HCT116 (cell line): Measurements from ENCODE around the gene METTL25B. TPM values are rescaled to one million over a fixed set of nuclear protein-coding genes. Genes with fewer than 3 reads are reported as not detected.

Experiments
- ATAC-seq: fragments of 200-7000 bp; cut with Tn5 transposase; 2 replicates; pipeline ENCODE4 v1.9.1; 2020; ENCODE audit warnings: mild to moderate bottlenecking, moderate library complexity
- BruUV-seq: library from RNA; stranded (reverse); fragments of 400-500 nt; replicated peaks from 2 replicates; lab custom pipeline; 2021; lab: Mats Ljungman, UMichigan
- CTCF ChIA-PET: fragments of 300-600 bp; sonication (Branson Sonifier 250); formaldehyde crosslinking; loops from one replicate; lab custom pipeline; 2021; ENCODE audit warnings: antibody characterized with exemption; lab: Charles Lee
- POLR2A ChIA-PET: fragments of 300-600, 350-600 bp; sonication (Branson Sonifier 250); formaldehyde crosslinking; loops from one replicate; lab custom pipeline; 2021; ENCODE audit warnings: antibody characterized with exemption; lab: Charles Lee
- RAD21 ChIA-PET, 2 experiments: fragments of 300-600 bp; sonication (Branson Sonifier 250); formaldehyde crosslinking; loops; one replicate each; lab custom pipeline; 2023; ENCODE audit warnings: low total read pairs in 2 of 2; ENCODE audit not compliant: uncharacterized antibody in 2 of 2, unreplicated experiment in 2 of 2, low non-redundant PET in 1 of 2; lab: Charles Lee
- DNase-seq: peaks from one replicate; pipeline ENCODE4 v3.0.0-alpha.2; 2010; ENCODE audit warnings: low read depth, low spot score
- H2AFZ ChIP-seq: fragments of 200-600 bp; shearing (Covaris generic), sonication (generic); 2 replicates; pipeline ENCODE4 v1.6.1; 2017; ENCODE audit warnings: low read depth, mixed run types, mixed read lengths, antibody characterized with exemption, low read length; ENCODE audit not compliant: poor library complexity, severe bottlenecking
- H3K27ac ChIP-seq: 2 replicates; pipeline ENCODE4 v1.5.1; 2012; ENCODE audit warnings: low read depth, low read length
- H3K27me3 ChIP-seq: fragments of 200-600 bp; sonication (generic); 2 replicates; pipeline ENCODE4 v1.6.1; 2016; ENCODE audit warnings: mixed run types, low read length, mixed read lengths; ENCODE audit not compliant: insufficient read depth
- H3K36me3 ChIP-seq, 2 experiments: fragments of 200-500 bp in 1 of 2; fragments of 200-600 bp in 1 of 2; sonication (Bioruptor generic) in 1 of 2; sonication (generic) in 1 of 2; 2 replicates each; pipeline versions ENCODE4 v1.5.1 to v1.6.1; 2014 to 2016; ENCODE audit warnings: low read length in 2 of 2, inconsistent platforms in 1 of 2, mixed read lengths in 1 of 2, mixed run types in 1 of 2; ENCODE audit not compliant: insufficient read depth in 2 of 2, control insufficient read depth in 1 of 2
- H3K4me1 ChIP-seq, 2 experiments: fragments of 200-600 bp in 1 of 2; sonication (generic) in 1 of 2; 2 replicates each; pipeline versions ENCODE4 v1.5.1 to v1.6.1; 2012 to 2017; ENCODE audit warnings: low read length in 2 of 2, inconsistent platforms in 1 of 2, mild to moderate bottlenecking in 1 of 2, mixed read lengths in 1 of 2, mixed run types in 1 of 2, moderate library complexity in 1 of 2; ENCODE audit not compliant: insufficient read depth in 2 of 2, control insufficient read depth in 1 of 2
- H3K4me2 ChIP-seq: fragments of 200-600 bp; sonication (generic); 2 replicates; pipeline ENCODE4 v1.6.1; 2017; ENCODE audit warnings: mixed run types, low read length, mixed read lengths
- H3K4me3 ChIP-seq, 2 experiments: fragments of 200-600 bp in 1 of 2; sonication (generic) in 1 of 2; replicated peaks in 1 of 2; 2 replicates each; pipeline ENCODE4 v1.5.1; 2011 to 2016; ENCODE audit warnings: low read length in 2 of 2, control low read depth in 1 of 2, low read depth in 1 of 2, mild to moderate bottlenecking in 1 of 2, mixed read lengths in 1 of 2, mixed run types in 1 of 2
- H3K79me2 ChIP-seq: fragments of 200-600 bp; sonication (generic); 2 replicates; pipeline ENCODE4 v1.6.1; 2017; ENCODE audit warnings: mild to moderate bottlenecking, mixed run types, low read length, moderate library complexity, mixed read lengths; ENCODE audit not compliant: insufficient read depth
- H3K9ac ChIP-seq: fragments of 200-600 bp; sonication (generic); 2 replicates; pipeline ENCODE4 v1.6.1; 2016; ENCODE audit warnings: low read length, mixed read lengths
- H3K9me2 ChIP-seq: fragments of 200-600 bp; sonication (generic), shearing (Covaris generic); 2 replicates; pipeline ENCODE4 v1.6.1; 2017; ENCODE audit warnings: mixed run types, mild to moderate bottlenecking, moderate library complexity; ENCODE audit not compliant: insufficient read depth
- H3K9me3 ChIP-seq, 2 experiments: fragments of 200-500 bp in 1 of 2; fragments of 200-600 bp in 1 of 2; sonication (Bioruptor generic) in 1 of 2; sonication (generic) in 1 of 2; 2 replicates each; pipeline ENCODE4 v1.6.1; 2014 to 2017; ENCODE audit warnings: low read length in 2 of 2, mixed read lengths in 2 of 2, inconsistent platforms in 1 of 2, low read depth in 1 of 2, mild to moderate bottlenecking in 1 of 2, mixed run types in 1 of 2, moderate library complexity in 1 of 2; ENCODE audit not compliant: control insufficient read depth in 1 of 2, insufficient read depth in 1 of 2
- H4K20me1 ChIP-seq: fragments of 200-600 bp; sonication (generic), shearing (Covaris generic); 2 replicates; pipeline ENCODE4 v1.6.1; 2017; ENCODE audit warnings: mixed run types, mild to moderate bottlenecking, moderate library complexity; ENCODE audit not compliant: insufficient read depth
- EGR1 ChIP-seq: IDR thresholded peaks from 2 replicates; pipeline ENCODE4 v1.6.1; 2012; ENCODE audit warnings: low read depth
- ELF1 ChIP-seq: IDR thresholded peaks from 2 replicates; pipeline ENCODE4 v1.6.1; 2012; ENCODE audit warnings: low read depth, borderline replicate concordance
- FOSL1 ChIP-seq: IDR thresholded peaks from 2 replicates; pipeline ENCODE4 v1.6.1; 2012; ENCODE audit warnings: low read depth
- POLR2AphosphoS5 ChIP-seq: IDR thresholded peaks from 2 replicates; pipeline ENCODE4 v1.6.1; 2011; ENCODE audit warnings: mild to moderate bottlenecking, low read depth, low read length, moderate library complexity
- SRF ChIP-seq: IDR thresholded peaks from 2 replicates; pipeline ENCODE4 v1.6.1; 2012; ENCODE audit warnings: low read depth
- YY1 ChIP-seq: IDR thresholded peaks from 2 replicates; pipeline ENCODE4 v1.6.1; 2011; ENCODE audit warnings: low read length, low read depth, moderate library complexity, mild to moderate bottlenecking; ENCODE audit not compliant: insufficient replicate concordance; ENCODE audit errors: extremely low read depth
- ZNF274 ChIP-seq: fragments of 200-500 bp; sonication (Bioruptor generic); IDR thresholded peaks from 2 replicates; pipeline ENCODE4 v1.6.1; 2014; ENCODE audit warnings: mild to moderate bottlenecking, low read depth, low read length, inconsistent platforms
- intact Hi-C: fragments of 100-400 bp; cut with micrococcal nuclease; formaldehyde crosslinking; loops from 2 replicates; pipeline ENCODE4 v1.10.0; 2022
- total RNA-seq: library from RNA; stranded (reverse); gene quantifications from one replicate; pipeline ENCODE4 v1.2.1, GENCODE V29; 2021; ENCODE audit not compliant: unreplicated experiment
- TF ChIP-seq, protein P1 (sequence below), 3 experiments: fragments of 200-600 bp in 1 of 3; sonication (generic) in 1 of 3; IDR thresholded peaks in 2 of 3; conservative IDR thresholded peaks in 1 of 3; 2 replicates each; pipeline ENCODE4 v1.5.1; 2012 to 2017; ENCODE audit warnings: low read depth in 2 of 3, low read length in 2 of 3, antibody characterized with exemption in 1 of 3, borderline replicate concordance in 1 of 3, control low read depth in 1 of 3, mild to moderate bottlenecking in 1 of 3, mixed read lengths in 1 of 3, mixed run types in 1 of 3, moderate library complexity in 1 of 3; ENCODE audit not compliant: insufficient read depth in 1 of 3

METTL25B gene
- total RNA-seq, 1 experiment from 2014 or later = 36.5 TPM

DNA sequence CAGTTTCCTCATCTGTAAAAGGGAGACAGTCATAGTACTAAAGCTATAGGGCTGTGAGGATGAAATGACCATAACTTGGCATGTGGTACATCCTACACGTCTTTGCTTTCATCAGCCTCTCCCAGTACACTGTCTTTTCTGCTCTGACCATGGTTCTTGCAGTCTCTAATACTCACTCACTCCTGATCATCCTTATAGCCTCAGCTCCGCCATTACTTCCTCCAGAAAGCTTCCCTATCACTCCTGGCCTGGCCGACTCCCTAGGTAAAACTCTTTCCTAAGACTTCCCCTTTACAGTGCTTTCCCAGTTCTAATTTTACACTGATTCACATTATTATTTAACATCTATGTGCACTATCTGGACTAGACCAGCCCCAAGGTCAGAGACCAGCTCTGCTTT, 17.6 kb downstream of the METTL25B start:
- BruUV-seq = no TSS peak
- Histone ChIP-seq H2AFZ (no peak overlapping the region), H3K27ac (peak overlapping the region; percentile 99), H3K36me3 (peaks cover 16 to 21% of the 10 kb centered on the region in 2 experiments; a peak in 2 of 4 replicates), H3K4me3 (peak overlapping the region; percentile 58 to 97; a peak in 3 of 4 replicates), H3K4me1 (peaks cover 35 to 72% of the 10 kb centered on the region in 2 experiments), H3K9ac (peak overlapping the region; percentile 94), H3K9me2 (no peaks in the 10 kb centered on the region), H3K9me3 (no peaks in the 10 kb centered on the region), H4K20me1 (no peaks in the 10 kb centered on the region), H3K4me2 (peak overlapping the region; percentile 97), H3K27me3 (no peaks in the 10 kb centered on the region), H3K79me2 (peaks cover 78% of the 10 kb centered on the region)
- DNase-seq (no peak), ATAC-seq (no peak)
- ChIA-PET CTCF (interaction anchor here (0.7 kb wide), 1 partner anchor 20 kb away, joined by 3 read pairs; no protein-coding TSS in a partner anchor), RAD21 (no interaction called here), POLR2A (no interaction called here)
- intact Hi-C loops = loop anchor here (10.0 kb wide), 1 partner anchor 241 kb away; the partner anchor contains the start of gene MEF2D
- TF ChIP-seq, protein P1, sequence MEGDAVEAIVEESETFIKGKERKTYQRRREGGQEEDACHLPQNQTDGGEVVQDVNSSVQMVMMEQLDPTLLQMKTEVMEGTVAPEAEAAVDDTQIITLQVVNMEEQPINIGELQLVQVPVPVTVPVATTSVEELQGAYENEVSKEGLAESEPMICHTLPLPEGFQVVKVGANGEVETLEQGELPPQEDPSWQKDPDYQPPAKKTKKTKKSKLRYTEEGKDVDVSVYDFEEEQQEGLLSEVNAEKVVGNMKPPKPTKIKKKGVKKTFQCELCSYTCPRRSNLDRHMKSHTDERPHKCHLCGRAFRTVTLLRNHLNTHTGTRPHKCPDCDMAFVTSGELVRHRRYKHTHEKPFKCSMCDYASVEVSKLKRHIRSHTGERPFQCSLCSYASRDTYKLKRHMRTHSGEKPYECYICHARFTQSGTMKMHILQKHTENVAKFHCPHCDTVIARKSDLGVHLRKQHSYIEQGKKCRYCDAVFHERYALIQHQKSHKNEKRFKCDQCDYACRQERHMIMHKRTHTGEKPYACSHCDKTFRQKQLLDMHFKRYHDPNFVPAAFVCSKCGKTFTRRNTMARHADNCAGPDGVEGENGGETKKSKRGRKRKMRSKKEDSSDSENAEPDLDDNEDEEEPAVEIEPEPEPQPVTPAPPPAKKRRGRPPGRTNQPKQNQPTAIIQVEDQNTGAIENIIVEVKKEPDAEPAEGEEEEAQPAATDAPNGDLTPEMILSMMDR (IDR thresholded peaks at IDR 0.05 in 2 of 3, conservative IDR thresholded peaks at IDR 0.05 in 1 of 3; ENCODE audit: borderline replicate concordance in 1 of 3, insufficient read depth in 1 of 3, low read depth in 2 of 3, low read length in 2 of 3) = no peak
- TF ChIP-seq YY1 = no peak

DNA sequence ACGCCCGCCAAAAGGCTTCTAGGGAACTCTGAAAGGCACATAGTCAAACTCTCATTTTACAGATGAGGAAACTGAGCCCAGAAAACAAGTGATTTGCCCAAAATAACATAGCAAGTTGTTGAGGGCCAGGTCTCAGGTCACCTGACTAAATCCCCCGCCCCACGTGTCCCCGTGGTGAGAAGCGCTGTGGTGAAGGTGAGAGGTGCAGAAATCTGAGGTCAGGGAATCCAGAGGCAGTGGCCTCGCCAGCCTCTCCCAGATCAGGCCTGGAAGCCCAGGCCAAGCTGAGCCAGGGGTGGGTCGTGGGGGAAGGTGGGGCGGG, 18.1 kb downstream of the METTL25B start:
- no peaks in the 10 kb centered on the region for H3K9me3 ChIP-seq
- ChIA-PET POLR2A (no interaction called here), CTCF (interaction anchor here (0.7 to 0.9 kb wide), 2 partner anchors 18 to 20 kb away, joined by 3 read pairs; partner anchors contain the start of genes ISG20L2 and METTL25B), RAD21 (no interaction called here)
- no peak overlapping the region for H2AFZ ChIP-seq
- no peaks in the 10 kb centered on the region for H3K27me3 ChIP-seq
- no TSS peak for BruUV-seq
- peaks cover 16 to 21% of the 10 kb centered on the region in 2 experiments; a peak in 2 of 4 replicates for H3K36me3 ChIP-seq
- intact Hi-C loops = loop anchor here (10.0 kb wide), 1 partner anchor 242 kb away; the partner anchor contains the start of gene MEF2D
- peak overlapping the region; percentile 58 to 97 for H3K4me3 ChIP-seq
- peak overlapping the region; percentile 94 for H3K9ac ChIP-seq
- peaks cover 83% of the 10 kb centered on the region for H3K79me2 ChIP-seq
- peak overlapping the region; percentile 99 for H3K27ac ChIP-seq
- H3K4me2 ChIP-seq = peak overlapping the region; percentile 97
- ATAC-seq (no peak), DNase-seq (no peak)
- TF ChIP-seq, protein P1 (IDR thresholded peaks at IDR 0.05 in 2 of 3, conservative IDR thresholded peaks at IDR 0.05 in 1 of 3; ENCODE audit: borderline replicate concordance in 1 of 3, insufficient read depth in 1 of 3, low read depth in 2 of 3, low read length in 2 of 3) = no peak
- no peak for TF ChIP-seq SRF
- TF ChIP-seq FOSL1 = no peak
- no peak for TF ChIP-seq YY1
- no peak for TF ChIP-seq ELF1
- no peak for TF ChIP-seq ZNF274
- TF ChIP-seq EGR1 = no peak
- no peak for TF ChIP-seq POLR2AphosphoS5
- no peaks in the 10 kb centered on the region for H4K20me1 ChIP-seq
- H3K9me2 ChIP-seq = no peaks in the 10 kb centered on the region
- peaks cover 34 to 70% of the 10 kb centered on the region in 2 experiments for H3K4me1 ChIP-seq
